Skin epidermis (tissue), 12 donors: ENCODE results near the gene ZBED1.
"Not testable (repeated sequence)": the region's sequence is repeated elsewhere in the genome, so short reads cannot be mapped to it uniquely, and the experiment has no call there.

Source experiments
- H3K27ac ChIP-seq, 21 experiments: fragments of 200-600 bp; sonication (generic) in 11 of 21; one replicate each; pipeline ENCODE4 v1.5.0; 2020; ENCODE audit warnings: mild to moderate bottlenecking in 3 of 21, inconsistent platforms in 2 of 21, moderate library complexity in 2 of 21
- H3K4me3 ChIP-seq, 7 experiments: fragments of 200-600 bp; sonication (generic) in 2 of 7; one replicate each; pipeline ENCODE4 v1.5.0; 2020; ENCODE audit warnings: inconsistent platforms in 2 of 7, mild to moderate bottlenecking in 2 of 7, moderate library complexity in 1 of 7

The ZBED1 gene

DNA sequence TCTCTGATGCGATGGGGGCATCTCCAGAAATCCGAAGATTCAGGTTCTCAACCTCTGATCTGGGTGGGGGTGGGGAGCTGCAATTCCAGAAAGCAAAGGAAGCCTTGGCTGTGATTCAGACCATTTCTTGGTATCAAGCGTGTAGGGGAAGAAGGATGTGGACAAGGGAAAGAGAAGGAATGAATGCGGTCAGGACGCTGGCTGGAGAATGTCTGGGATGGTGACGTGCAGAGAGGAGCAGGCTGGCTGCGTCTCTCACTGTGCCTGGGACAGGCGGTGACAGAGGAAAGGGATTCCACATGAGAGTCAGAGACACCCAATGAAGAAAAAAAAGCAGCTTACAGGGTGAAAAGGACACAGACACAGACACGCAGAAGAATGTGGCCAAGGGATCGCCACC is 37.3 kb downstream of the ZBED1 start:
- H3K27ac ChIP-seq, H3K4me3 ChIP-seq: not testable (repeated sequence)

DNA sequence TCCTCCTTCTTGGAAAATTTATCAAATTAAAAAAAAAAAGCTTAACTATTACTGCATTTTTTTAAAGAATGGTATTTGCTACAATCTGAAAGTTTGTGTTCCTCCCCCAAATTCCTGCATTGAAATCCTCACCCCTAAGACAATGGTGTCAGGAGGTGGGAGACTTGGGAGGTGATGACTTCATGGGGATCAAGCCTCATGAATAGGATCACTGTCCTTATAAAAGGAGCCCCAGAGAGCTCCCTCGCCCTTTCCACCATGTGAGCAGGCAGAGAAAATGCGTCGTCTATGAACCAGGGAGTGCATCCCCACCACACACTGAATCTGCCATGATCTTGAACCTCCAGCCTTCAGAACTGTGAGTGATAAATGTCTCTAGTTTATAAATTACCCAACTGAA is 38.0 kb downstream of the ZBED1 start:
- H3K4me3 ChIP-seq, result no peak overlapping the region
- no peak overlapping the region for H3K27ac ChIP-seq

GRCh38 chrX:2462074-2462473 is 38.7 kb downstream of the ZBED1 start:
- H3K4me3 ChIP-seq, result no peak overlapping the region
- no peak overlapping the region for H3K27ac ChIP-seq

- Histone ChIP-seq H3K27ac (no peak overlapping the region), H3K4me3 (no peak overlapping the region)
Measured at GRCh38 chrX:2461711-2462016, 39.1 kb downstream of the ZBED1 start.

DNA sequence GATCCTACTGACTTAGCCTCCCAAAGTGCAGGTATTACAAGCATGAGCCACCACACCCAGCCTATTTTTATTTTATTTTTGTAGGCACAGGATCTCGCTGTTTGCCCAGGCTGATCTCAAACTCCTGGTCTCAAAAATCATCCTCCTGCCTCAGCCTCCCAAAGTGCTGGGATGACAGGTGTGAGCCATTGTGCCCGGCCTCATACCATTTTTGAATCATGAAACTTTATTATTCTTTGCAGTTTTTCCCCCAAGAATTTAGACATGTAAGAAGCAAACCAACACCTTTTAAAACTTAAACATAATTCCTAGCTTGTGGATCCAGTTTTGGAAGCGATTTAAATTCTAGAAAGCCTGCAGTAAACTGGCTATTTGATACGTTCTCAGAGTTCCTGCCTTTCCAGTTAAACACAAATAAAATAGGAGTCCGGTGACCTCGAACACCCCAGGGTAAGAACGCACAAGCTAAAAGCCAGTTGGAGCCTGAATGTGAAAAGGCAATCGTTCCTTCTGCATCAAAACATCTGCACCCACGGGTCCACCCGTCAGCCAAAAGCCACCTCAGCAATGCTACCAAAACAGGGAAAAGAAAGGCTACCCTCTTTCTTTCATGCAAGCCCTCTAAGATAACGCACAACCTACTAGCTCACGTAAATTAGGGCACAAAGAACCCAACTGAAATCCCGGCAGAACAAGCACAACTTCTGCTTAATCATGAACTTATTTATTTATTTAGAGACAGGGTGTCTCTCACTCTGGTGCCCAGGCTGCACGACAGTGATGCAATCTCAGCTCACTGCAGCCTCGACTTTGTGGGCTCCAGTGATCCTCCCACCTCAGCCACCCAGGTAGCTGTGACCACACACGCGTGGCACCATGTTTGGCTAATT is 39.7 kb downstream of the ZBED1 start:
- H3K4me3 ChIP-seq, H3K27ac ChIP-seq: not testable (repeated sequence)

GRCh38 chrX:2460048-2460447 is 40.7 kb downstream of the ZBED1 start:
- not testable (repeated sequence) for H3K27ac ChIP-seq, H3K4me3 ChIP-seq

- no peak overlapping the region for H3K4me3 ChIP-seq
Measured at GRCh38 chrX:2458309-2458708, 42.5 kb downstream of the ZBED1 start.

DNA sequence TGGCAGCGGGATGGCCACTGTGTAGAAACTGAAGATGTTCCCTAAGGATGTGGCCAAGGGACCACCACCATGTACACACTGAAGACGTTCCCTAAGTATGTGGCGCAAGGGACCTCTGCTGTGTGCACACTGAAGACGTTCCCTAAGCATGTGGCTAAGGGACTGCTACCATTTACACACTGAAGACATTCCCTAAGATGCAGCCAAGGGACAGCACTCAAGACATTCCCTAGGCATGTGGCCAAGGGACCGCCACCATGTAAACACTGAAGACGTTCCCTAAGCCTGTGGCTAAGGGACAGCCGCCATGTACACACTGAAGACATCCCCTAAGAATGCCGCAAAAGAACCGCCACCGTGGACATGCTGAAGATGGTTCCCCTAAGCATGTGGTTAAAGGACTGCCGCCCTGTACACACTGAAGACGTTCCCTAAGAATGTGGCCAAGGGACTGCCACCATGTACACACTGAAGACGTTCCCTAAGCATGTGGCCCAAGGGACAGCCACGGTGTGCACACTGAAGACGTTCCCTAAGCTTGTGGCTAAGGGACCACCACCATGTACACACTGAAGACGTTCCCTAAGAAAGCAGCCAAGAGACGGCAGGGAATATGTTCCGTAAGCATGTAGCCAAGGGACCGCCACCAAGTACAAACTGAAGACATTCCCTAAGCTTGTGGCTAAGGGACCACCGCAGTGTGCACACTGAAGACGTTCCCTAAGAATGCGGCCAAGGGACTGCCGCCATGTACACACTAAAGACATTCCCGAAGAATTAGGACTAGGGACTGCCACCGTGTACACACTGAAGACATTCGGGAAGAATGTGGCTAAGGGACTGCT is 43.3 kb downstream of the ZBED1 start:
- Histone ChIP-seq H3K4me3 (no peak overlapping the region), H3K27ac (no peak overlapping the region)

More at GRCh38 chrX:2458309-2458708, 42.5 kb downstream of the ZBED1 start:
- no peak overlapping the region for H3K27ac ChIP-seq

GRCh38 chrX:2456091-2456490 is 44.7 kb downstream of the ZBED1 start:
- not testable (repeated sequence) for H3K27ac ChIP-seq, H3K4me3 ChIP-seq

GRCh38 chrX:2454620-2455019 is 46.2 kb downstream of the ZBED1 start:
- not testable (repeated sequence) for H3K4me3 ChIP-seq, H3K27ac ChIP-seq

GRCh38 chrX:2452799-2453198 is 48.0 kb downstream of the ZBED1 start:
- H3K27ac ChIP-seq, result no peak overlapping the region
- no peak overlapping the region for H3K4me3 ChIP-seq

DNA sequence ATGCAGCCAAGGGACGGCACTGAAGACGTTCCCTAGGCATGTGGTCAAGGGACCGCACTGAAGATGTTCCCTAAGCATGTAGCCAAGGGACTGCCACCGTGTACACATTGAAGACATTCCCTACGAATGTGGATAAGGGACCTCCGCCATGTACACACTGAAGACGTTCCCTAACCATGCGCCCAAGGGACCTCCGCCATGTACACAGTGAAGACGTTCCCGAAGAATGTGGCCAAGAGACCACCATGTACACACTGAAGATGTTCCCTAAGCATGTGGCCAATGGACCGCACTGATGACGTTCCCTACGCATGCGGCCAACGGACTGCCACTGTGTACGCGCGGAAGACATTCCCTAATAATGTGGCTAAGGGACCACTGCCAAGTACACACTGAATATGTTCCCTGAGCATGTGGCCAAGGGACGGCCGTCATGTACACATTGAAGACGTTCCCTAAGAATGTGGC is 48.4 kb downstream of the ZBED1 start:
- Histone ChIP-seq H3K4me3 (no peak overlapping the region), H3K27ac (no peak overlapping the region)

DNA sequence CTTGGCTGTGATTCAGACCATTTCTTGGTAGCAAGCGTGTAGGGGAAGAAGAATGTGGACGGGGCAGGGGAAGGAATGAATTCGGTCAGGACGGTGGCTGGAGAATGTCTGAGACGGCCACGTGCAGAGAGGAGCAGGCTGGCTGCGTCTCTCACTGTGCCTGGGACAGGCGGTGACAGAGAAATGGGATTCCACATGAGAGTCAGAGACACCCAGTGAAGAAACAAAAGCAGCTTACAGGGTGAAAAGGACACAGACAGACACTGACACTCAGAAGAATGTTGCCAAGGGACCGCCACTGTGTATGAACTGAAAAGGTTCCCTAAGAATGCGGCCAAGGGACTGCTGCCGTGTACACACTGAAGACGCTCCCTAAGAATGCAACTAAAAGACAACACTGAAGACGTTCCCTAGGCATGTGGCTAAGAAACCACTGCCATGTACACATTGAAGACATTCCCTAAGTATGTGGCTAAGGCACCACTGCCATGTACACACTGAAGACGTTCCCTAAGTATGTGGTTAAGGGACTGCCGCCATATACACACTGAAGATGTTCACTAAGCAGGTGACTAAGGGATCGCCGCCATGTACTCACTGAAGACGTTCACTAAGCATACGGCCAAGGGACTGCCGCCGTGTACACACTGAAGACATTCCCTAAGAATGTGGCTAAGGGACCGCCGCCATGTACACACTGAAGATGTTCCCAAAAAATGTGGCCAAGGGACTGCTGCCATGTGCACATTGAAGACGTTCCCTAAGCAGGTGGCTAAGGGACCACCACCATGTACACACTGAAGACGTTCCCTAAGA is 49.1 kb downstream of the ZBED1 start:
- Histone ChIP-seq H3K27ac (no peak overlapping the region), H3K4me3 (no peak overlapping the region)

DNA sequence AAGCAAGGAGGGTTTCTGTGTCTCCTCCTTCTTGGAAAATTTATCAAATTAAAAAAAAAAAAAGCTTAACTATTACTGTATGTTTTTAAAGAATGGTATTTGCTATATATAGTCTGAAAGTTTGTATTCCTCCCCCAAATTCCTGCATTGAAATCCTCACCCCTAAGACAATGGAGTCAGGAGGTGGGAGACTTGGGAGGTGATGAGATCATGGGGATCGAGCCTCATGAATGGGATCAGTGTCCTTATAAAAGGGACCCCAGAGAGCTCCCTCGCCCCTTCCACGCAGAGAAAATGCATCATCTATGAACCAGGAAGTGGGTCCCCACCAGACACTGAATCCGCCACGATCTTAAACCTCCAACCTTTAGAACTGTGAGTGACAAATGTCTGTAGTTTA is 50.1 kb downstream of the ZBED1 start:
- H3K4me3 ChIP-seq, result no peak overlapping the region
- no peak overlapping the region for H3K27ac ChIP-seq

DNA sequence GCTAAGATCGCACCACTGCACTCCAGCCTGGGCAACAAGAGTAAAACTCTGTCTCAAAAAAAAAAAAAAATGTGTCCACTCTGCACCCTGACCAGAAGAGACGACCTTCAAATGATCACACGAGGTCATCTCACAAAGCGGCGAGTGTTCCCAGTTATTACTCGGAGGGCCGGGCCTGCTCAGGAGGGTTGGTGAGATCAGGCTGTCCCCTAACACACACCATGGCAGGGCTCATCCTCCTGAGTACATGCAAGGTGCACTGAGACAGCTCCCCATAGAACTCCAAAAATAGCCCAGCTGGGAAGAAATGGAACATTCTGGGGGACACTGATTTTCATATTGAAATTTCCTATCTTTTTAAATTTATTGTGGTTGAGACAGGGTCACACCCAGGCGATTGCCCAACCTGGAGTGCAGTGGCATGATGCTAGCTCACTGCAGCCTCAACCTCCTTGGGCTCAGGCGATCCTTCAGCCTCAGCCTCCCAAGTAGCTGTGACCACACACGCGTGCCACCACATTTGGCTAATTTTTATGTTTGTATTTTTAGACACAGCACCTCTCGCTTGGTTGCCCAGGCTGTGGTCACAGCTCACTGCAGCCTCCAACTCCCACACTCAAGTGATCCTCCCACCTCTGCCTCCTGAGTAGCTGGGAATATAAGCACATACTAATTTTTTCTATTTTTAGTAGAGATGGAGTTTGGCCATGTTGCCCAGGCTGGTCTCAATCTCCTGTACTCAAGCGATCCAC is 51.5 kb downstream of the ZBED1 start:
- no peak overlapping the region for H3K27ac ChIP-seq
- no peak overlapping the region for H3K4me3 ChIP-seq

DNA sequence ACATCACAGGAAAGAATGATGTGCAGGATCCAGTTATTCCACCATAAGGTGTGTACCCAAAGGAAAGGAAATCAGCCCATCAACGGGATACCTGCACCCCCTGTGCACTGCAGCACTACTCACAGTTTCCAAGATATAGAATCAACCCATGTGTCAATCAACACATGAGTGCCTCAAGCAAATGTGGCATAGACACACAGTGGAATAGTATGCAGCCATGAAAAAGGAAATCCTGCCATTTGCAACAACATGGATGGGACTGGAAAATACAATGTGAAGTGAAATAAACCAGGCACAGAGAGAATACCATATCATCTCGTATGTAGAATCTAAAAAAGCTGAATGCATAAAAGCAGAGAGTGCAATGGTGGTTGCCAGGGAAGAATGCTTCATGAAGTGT is 53.3 kb downstream of the ZBED1 start:
- no peak overlapping the region for H3K4me3 ChIP-seq
- H3K27ac ChIP-seq, result no peak overlapping the region

- Histone ChIP-seq H3K4me3 (no peak overlapping the region), H3K27ac (no peak overlapping the region)
Measured at GRCh38 chrX:2446815-2447214, 54.0 kb downstream of the ZBED1 start.

GRCh38 chrX:2445662-2446623 is 54.8 kb downstream of the ZBED1 start:
- H3K4me3 ChIP-seq, result no peak overlapping the region
- no peak overlapping the region for H3K27ac ChIP-seq
